Epithelial cell of proximal tubule (primary cell): ENCODE data around the gene CLDN22. TPM values are rescaled to one million over a fixed set of nuclear protein-coding genes. Genes with fewer than 3 reads are reported as not detected.

Source experiments
- DNase-seq: peaks from one replicate; pipeline ENCODE4 v3.0.0-alpha.2; 2011; ENCODE audit warnings: low read depth
- H3K4me3 ChIP-seq: 2 replicates; pipeline ENCODE4 v1.5.1; 2011; ENCODE audit warnings: low read depth, mild to moderate bottlenecking, low read length
- CTCF ChIP-seq: conservative IDR thresholded peaks from 2 replicates; pipeline ENCODE4 v1.5.1; 2012; ENCODE audit warnings: low read depth, mild to moderate bottlenecking, low read length
- total RNA-seq: library from RNA; depleted of rRNA; stranded (reverse); fragments of >200 nt; gene quantifications from 2 replicates; pipeline ENCODE4 v1.2.3, GENCODE V29; 2015

CLDN22 gene
- total RNA-seq, 1 donor from 2014 or later = not detected

GRCh38 chr4:183299464-183299863 lies 20.6 kb downstream of the CLDN22 start:
- no peak for TF ChIP-seq CTCF
- no peak for DNase-seq
- H3K4me3 ChIP-seq = no peak overlapping the region

GRCh38 chr4:183297675-183298074 lies 22.4 kb downstream of the CLDN22 start:
- no peak overlapping the region for H3K4me3 ChIP-seq
- TF ChIP-seq CTCF = no peak
- no peak for DNase-seq

- no peak for TF ChIP-seq CTCF
- DNase-seq = no peak
- no peak overlapping the region for H3K4me3 ChIP-seq
Measured at GRCh38 chr4:183295711-183296110, 24.4 kb downstream of the CLDN22 start.

GRCh38 chr4:183291070-183291469 lies 29.0 kb downstream of the CLDN22 start:
- TF ChIP-seq CTCF = no peak
- no peak overlapping the region for H3K4me3 ChIP-seq
- DNase-seq = no peak

GRCh38 chr4:183289688-183290087 lies 30.4 kb downstream of the CLDN22 start:
- no peak for DNase-seq
- no peak for TF ChIP-seq CTCF
- no peak overlapping the region for H3K4me3 ChIP-seq

GRCh38 chr4:183288955-183289354 lies 31.1 kb downstream of the CLDN22 start:
- TF ChIP-seq CTCF = no peak
- DNase-seq = no peak
- H3K4me3 ChIP-seq = no peak overlapping the region

- peak overlapping the region; percentile 26 for H3K4me3 ChIP-seq
- TF ChIP-seq CTCF = no peak
- peak; percentile 39 for DNase-seq
Measured at GRCh38 chr4:183287677-183288076, 32.4 kb downstream of the CLDN22 start.
